OCI-LY3 (cell line): ENCODE results near the gene TMEM234.

Experiments used
- EZH2phosphoT487 ChIP-seq: fragments of 200-600 bp; shearing (Covaris generic); IDR thresholded peaks from 2 replicates; pipeline ENCODE4 v1.6.1; 2018; ENCODE audit warnings: antibody characterized with exemption, mixed run types, low read depth
- TF ChIP-seq, protein P1 (sequence below): fragments of 200-600, 300-600 bp; sonication (generic); IDR thresholded peaks from 2 replicates; pipeline ENCODE4 v1.5.1; 2014; ENCODE audit warnings: antibody characterized with exemption, low read length, low read depth

DNA sequence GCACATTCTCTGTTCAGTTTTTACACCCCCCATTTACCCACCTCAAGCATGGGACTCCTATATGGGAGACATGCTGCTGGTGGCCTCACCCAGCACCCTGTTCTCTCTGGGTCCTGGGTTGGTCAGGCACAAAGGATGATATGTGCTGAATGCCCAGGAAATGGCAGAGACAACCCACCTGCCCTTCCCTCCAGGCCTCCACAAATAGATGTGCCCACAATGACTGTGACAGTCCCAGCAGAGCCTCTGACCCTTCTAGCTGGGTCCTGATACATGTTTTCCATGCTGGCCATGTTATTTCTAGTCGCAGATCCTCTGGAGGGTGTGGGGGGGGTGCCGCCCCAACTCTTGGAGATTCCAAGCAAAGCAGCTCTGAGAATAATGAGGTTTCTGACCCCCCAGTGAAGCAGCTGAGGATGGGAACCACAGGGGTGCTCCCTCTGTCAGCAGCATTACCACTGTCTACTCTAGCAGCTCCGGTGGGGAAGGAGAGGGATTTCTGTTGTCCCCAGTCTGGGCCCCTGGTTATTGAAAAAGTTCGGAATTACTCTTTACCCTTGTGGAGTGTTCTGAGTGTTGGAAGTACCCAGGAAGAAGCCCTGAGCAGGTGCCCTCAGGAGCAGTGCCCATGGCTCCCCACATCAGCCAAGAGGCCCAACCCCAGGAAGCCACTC is 23.0 kb downstream of the TMEM234 start:
- TF ChIP-seq, protein P1, sequence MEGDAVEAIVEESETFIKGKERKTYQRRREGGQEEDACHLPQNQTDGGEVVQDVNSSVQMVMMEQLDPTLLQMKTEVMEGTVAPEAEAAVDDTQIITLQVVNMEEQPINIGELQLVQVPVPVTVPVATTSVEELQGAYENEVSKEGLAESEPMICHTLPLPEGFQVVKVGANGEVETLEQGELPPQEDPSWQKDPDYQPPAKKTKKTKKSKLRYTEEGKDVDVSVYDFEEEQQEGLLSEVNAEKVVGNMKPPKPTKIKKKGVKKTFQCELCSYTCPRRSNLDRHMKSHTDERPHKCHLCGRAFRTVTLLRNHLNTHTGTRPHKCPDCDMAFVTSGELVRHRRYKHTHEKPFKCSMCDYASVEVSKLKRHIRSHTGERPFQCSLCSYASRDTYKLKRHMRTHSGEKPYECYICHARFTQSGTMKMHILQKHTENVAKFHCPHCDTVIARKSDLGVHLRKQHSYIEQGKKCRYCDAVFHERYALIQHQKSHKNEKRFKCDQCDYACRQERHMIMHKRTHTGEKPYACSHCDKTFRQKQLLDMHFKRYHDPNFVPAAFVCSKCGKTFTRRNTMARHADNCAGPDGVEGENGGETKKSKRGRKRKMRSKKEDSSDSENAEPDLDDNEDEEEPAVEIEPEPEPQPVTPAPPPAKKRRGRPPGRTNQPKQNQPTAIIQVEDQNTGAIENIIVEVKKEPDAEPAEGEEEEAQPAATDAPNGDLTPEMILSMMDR, result no peak
- TF ChIP-seq EZH2phosphoT487, result no peak
